Right atrium auricular region (tissue), 2 donors: Measurements from ENCODE around the gene ADAT2. TPM values are rescaled to one million over a fixed set of nuclear protein-coding genes. Genes with fewer than 3 reads are reported as not detected.

Experiments
- DNase-seq: peaks from one replicate; pipeline ENCODE4 v3.0.0-alpha.2; 2019; ENCODE audit warnings: low spot score
- H3K27ac ChIP-seq, 2 donors: fragments of 200-600 bp; sonication (generic); 1 replicate in 1 of 2; 2 replicates in 1 of 2; pipeline ENCODE4 v1.5.1; 2016 to 2019
- H3K27me3 ChIP-seq, 2 donors: fragments of 200-600 bp; sonication (generic); one replicate each; pipeline versions ENCODE4 v1.5.1 to v1.6.0; 2017 to 2019
- H3K36me3 ChIP-seq: fragments of 200-600 bp; sonication (generic); one replicate; pipeline ENCODE4 v1.5.1; 2016
- H3K4me1 ChIP-seq, 2 donors: fragments of 200-600 bp; sonication (generic); one replicate each; pipeline versions ENCODE4 v1.5.1 to v1.6.0; 2017 to 2019
- H3K4me3 ChIP-seq, 2 donors: fragments of 200-600 bp; sonication (generic); 1 replicate in 1 of 2; 2 replicates in 1 of 2; pipeline ENCODE4 v1.5.1; 2017 to 2019; ENCODE audit warnings: mild to moderate bottlenecking in 1 of 2, moderate library complexity in 1 of 2
- H3K9me3 ChIP-seq, 2 donors: fragments of 200-600 bp; sonication (generic); one replicate each; pipeline ENCODE4 v1.5.1; 2019
- CTCF ChIP-seq, 2 donors: fragments of 200-600 bp; sonication (generic); IDR thresholded peaks; one replicate each; pipeline ENCODE4 v1.5.1; 2019; ENCODE audit warnings: antibody characterized with exemption in 2 of 2
- total RNA-seq, 2 donors: library from RNA; depleted of rRNA; stranded (reverse); fragments of >200 nt; gene quantifications; one replicate each; pipeline ENCODE4 v1.1.0, GENCODE V29; 2016

Gene ADAT2
- total RNA-seq, 2 donors from 2014 or later: 1.0 to 2.2 TPM

- no peak for DNase-seq
- TF ChIP-seq CTCF (IDR thresholded peaks at IDR 0.05): no peak
- peaks cover 0 to 13% of the 10 kb centered on the region in 2 donors for H3K4me1 ChIP-seq
- no peaks in the 10 kb centered on the region for H3K36me3 ChIP-seq
- H3K27me3 ChIP-seq: no peaks in the 10 kb centered on the region
- H3K27ac ChIP-seq: no peak overlapping the region
- no peaks in the 10 kb centered on the region for H3K9me3 ChIP-seq
- H3K4me3 ChIP-seq: no peak overlapping the region
Measured at GRCh38 chr6:143402721-143403336, 47.7 kb downstream of the ADAT2 start.

GRCh38 chr6:143401636-143402370, 48.7 kb downstream of the ADAT2 start:
- Histone ChIP-seq H3K4me3 (no peak overlapping the region), H3K9me3 (no peaks in the 10 kb centered on the region), H3K27me3 (no peaks in the 10 kb centered on the region), H3K4me1 (peaks cover 0 to 21% of the 10 kb centered on the region in 2 donors), H3K27ac (no peak overlapping the region), H3K36me3 (no peaks in the 10 kb centered on the region)
- DNase-seq: no peak
- TF ChIP-seq CTCF (IDR thresholded peaks at IDR 0.05): no peak

GRCh38 chr6:143401068-143401446, 49.4 kb downstream of the ADAT2 start:
- H3K4me3 ChIP-seq: no peak overlapping the region
- no peak overlapping the region for H3K27ac ChIP-seq

GRCh38 chr6:143400258-143401067, 50.0 kb downstream of the ADAT2 start:
- Histone ChIP-seq H3K27ac (no peak overlapping the region), H3K27me3 (no peaks in the 10 kb centered on the region), H3K4me3 (no peak overlapping the region), H3K4me1 (peaks cover 0 to 21% of the 10 kb centered on the region in 2 donors), H3K36me3 (no peaks in the 10 kb centered on the region), H3K9me3 (no peaks in the 10 kb centered on the region)
- DNase-seq: no peak
- no peak for TF ChIP-seq CTCF (IDR thresholded peaks at IDR 0.05)

More at GRCh38 chr6:143401068-143401446, 49.4 kb downstream of the ADAT2 start:
- Histone ChIP-seq H3K4me1 (peaks cover 0 to 21% of the 10 kb centered on the region in 2 donors), H3K9me3 (no peaks in the 10 kb centered on the region), H3K27me3 (no peaks in the 10 kb centered on the region), H3K36me3 (no peaks in the 10 kb centered on the region)
- no peak for DNase-seq
- no peak for TF ChIP-seq CTCF (IDR thresholded peaks at IDR 0.05)

- H3K9me3 ChIP-seq: no peaks in the 10 kb centered on the region
- no peaks in the 10 kb centered on the region for H3K27me3 ChIP-seq
- H3K36me3 ChIP-seq: no peaks in the 10 kb centered on the region
- no peak overlapping the region for H3K27ac ChIP-seq
- no peak for TF ChIP-seq CTCF (IDR thresholded peaks at IDR 0.05)
- peaks cover 0 to 21% of the 10 kb centered on the region in 2 donors for H3K4me1 ChIP-seq
- no peak overlapping the region for H3K4me3 ChIP-seq
- DNase-seq: no peak
Measured at GRCh38 chr6:143399775-143400174, 50.7 kb downstream of the ADAT2 start.
